SH-SY5Y (cell line): ENCODE measurements around the gene RFK.

Source experiments
- GATA2 ChIP-seq: IDR thresholded peaks from 2 replicates; pipeline ENCODE4 v1.6.1; 2011; ENCODE audit warnings: mild to moderate bottlenecking, low read depth, low read length
- GATA3 ChIP-seq: IDR thresholded peaks from 2 replicates; pipeline ENCODE4 v1.6.1; 2011; ENCODE audit warnings: low read depth, mild to moderate bottlenecking, low read length, moderate library complexity

The RFK gene

DNA sequence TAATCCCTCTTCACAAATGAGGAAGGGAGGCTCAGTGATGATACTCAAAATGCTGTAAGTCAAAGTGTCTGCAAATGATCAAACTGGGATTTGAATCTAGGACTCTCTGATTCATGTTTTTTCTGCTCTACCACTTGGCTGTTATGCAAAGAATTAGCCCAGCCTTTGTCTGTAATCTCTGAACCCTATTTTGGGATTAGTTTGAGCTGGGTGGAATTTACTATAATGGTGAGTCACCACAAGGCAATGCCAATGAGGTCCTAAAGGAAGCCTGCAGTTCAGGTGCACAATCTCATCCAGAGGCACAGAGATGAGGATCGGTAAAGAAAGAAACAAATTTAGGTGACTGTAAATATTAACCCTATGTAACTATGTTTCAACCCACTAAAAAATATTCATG lies 29.2 kb downstream of the RFK start:
- TF ChIP-seq GATA3 (no peak), GATA2 (no peak)

DNA sequence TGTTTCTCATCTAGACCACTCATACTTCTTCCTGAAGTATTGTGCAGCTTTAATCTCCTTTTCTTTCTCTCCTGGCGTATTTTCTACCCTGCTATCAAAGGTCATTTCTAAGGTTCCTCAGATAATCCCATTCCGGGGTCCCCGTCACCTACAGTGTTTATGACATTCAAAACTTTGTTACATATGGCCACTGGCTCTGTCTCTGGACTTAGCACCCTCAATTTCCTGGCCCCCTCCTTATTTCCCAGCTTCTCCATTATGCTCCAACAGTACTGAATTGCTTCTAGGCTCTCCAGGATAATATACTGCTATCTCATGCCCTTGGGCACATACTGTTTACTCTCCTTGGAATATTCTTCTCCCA lies 31.2 kb downstream of the RFK start:
- TF ChIP-seq GATA3 (no peak), GATA2 (no peak)

DNA sequence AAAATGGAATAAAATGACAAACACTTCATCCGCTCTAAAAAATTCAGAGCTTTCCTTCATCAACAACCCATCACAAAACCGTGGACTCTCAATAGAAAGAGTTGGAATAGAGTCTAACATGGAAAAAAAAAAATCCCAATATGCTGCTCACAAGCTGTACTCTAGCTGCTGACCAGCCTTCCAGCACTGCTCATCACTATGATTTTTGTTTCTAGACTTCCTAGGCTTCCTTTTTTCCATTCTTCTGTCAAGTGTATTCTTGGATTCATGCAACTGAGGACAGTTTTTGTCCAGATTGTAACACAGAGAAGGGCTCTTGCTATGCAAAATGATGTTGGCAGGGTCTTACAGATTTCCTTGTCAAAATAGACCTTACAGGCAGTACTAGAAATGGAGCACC lies 34.5 kb downstream of the RFK start:
- no peak for TF ChIP-seq GATA2
- TF ChIP-seq GATA3, result no peak

DNA sequence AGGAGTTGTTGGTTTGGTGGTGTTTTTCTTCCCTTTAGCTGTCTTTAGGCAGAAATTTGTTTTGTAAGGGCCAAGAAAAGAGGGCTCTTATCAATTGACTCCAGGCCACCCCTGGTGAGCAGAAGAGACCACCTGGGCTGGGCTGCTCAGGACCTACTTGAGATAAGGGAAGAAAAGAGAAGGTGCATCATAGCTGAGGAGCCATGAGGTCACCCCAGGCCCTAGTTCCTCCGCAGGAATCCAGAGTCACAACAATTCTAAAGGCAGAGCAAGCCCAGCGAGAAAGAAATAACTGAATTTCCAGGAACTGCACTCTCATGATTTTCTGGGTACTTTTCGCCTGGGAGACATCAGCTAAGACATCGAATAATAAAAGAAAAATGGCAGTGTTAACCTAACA lies 34.9 kb downstream of the RFK start:
- no peak for TF ChIP-seq GATA3
- no peak for TF ChIP-seq GATA2

DNA sequence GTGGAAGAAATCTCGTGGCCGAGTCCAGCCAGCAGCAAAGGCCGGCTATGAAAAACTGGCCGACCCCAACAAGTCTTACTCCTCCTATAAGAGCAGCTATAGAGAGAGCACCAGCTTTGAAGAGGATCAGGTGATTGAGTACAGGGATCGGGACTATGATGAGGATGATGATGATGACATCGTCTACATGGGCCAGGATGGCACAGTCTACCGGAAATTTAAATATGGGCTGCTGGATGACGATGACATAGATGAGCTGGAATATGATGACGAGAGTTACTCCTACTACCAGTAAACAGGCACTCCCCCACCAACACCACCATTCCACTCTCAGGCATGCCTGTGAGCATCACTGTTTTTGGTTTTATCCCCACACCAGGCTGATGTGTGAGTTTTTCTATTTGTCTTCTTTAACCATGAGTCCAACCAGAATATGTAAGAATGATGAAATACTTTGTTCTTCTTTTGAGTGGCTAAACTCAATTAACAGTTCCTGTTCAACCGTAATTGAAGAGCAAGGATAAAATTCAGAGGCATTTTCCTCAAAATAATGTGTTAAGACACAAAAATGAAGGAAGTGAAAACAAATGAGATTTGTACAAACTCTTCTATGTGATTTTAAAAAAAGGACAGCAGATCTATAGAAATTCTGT lies 35.5 kb downstream of the RFK start:
- TF ChIP-seq GATA3 (no peak), GATA2 (no peak)

DNA sequence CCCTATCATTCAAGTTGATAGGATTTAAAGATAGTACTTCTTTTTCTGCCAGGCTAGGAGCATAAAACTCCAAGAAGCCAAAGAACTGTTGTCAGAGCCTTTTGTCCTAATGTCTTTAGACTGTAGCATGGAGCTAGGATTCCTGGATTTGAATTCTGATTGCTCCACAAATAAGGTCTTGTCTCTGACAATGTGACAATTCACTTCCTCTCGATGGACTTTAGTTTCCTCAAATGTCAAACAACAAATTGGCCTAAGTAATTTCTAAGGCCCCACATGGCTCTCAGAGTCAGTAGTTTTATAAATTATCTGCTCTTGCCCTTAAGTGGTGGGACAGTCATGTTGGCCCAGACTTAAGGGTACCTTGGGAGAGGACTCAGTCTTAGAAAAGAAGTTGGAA lies 36.7 kb downstream of the RFK start:
- TF ChIP-seq GATA3 (no peak), GATA2 (no peak)

DNA sequence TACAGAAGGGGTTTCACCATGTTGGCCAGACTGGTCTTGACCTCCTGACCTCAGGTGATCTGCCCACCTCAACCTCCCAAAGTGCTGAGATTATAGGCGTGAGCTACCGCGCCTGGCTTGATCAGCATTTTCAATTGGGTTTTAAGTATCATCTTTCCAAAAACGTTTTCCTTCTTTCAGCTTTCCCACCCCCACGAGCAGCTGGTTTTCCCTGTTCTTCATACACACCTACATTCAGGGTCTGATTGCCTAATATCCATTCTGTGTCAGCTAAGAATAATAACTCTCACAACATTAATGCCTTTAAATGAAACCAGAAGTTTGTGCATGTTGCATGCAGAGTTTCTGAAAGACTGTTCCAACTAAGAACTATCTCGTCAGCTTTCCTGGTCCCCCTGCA lies 38.3 kb downstream of the RFK start:
- TF ChIP-seq GATA2, result no peak
- no peak for TF ChIP-seq GATA3

DNA sequence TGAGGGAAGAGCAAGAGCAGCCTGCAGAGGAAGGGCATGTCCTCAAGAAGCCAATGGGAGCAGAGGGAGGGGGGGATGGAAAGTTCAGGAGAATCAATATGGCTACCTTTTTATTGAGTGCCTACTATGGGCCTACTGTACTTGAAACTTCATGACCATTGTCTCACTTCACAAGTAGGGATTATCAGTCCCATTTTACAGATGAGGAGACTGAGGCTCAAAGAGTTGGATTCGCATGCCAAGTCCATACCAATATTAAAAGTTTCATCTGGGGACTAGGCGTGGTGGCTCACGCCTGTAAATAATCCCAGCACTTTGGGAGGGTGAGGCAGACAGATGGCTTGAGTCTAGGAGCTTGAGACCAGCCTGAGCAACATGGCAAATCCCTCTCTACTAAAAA lies 40.0 kb downstream of the RFK start:
- TF ChIP-seq GATA2, result no peak
- TF ChIP-seq GATA3, result no peak

DNA sequence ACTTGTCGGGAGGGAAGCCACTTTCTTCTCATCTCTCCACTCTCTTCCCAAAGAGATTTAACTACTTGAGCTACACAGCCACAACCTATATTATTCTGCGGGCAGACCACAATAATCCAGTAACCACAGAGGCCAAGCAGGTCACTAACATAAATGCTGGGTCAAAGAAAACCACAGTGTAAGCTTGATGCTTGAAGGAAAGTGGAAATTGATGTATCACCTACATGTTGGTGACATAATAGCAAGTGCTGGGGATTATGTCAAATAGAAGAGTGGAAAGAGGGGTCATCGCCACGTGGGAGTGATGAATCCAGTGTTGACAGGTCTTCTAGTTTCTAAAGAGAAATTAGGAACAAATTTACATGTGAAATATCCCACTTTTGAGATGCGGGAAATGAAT lies 40.9 kb downstream of the RFK start:
- TF ChIP-seq GATA3, result no peak

DNA sequence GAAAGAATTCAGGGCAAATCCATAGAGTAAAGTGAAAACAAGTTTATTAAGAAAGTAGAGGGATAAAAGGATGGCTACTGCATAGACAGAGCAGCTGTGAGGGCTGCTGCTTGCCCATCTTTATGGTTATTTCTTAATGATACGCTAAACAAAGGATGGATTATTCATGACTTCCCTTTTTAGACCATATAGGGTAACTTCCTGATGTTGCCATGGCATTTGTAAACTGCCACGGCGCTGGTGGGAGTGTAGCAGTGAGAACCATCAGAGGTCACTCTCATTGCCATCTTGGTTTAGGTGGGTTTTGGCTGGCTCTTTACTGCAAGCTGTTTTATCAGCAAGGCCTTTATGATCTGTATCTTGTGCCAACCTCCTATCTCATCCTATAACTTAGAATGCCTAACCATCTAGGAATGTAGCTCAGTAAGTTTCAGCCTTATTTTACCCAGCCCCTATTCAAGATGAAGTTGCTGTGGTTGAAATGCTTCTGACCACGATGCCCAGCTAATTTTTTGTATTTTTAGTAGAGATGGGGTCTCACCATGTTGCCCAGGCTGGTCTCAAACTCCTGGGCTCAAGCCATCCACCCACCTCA lies 42.1 kb downstream of the RFK start:
- no peak for TF ChIP-seq GATA2
- TF ChIP-seq GATA3, result no peak

DNA sequence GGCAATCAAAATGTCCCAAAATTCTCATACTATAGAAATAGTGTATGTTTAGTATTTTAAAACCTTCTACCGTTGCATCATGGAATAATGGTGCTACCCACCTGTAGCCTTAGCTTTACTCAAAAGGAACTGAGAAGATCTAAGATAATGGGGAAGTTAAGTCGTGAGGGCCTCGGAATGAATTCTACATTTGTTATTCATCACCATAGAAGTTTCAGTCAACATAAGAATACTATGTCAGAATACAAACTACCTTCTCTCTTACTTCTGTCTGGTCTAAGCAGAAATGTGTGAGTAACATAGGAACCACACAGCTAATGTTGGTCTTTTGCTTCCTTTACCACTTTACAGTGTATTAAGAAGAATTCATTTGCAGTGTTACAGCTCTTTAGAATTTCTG lies 43.2 kb downstream of the RFK start:
- no peak for TF ChIP-seq GATA3
- TF ChIP-seq GATA2, result no peak

DNA sequence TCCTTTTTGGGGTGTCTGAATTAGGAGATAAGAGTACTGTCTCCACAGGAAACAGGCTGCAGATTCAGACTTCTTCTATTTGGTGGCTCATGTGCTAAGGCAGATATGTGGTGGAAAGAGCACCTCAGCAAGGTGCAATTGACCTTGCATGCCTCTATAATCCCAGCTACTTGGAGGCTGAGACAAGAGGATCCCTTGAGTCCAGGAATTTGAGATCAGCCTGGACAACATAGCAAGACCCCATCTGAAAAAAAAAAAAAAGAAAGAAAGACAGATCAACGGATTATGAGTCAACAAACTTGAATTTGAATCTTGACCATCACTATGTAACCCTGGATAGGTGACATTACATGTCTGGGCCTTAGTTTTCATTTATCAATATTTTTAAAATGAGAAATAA lies 44.4 kb downstream of the RFK start:
- TF ChIP-seq GATA2 (no peak), GATA3 (no peak)

DNA sequence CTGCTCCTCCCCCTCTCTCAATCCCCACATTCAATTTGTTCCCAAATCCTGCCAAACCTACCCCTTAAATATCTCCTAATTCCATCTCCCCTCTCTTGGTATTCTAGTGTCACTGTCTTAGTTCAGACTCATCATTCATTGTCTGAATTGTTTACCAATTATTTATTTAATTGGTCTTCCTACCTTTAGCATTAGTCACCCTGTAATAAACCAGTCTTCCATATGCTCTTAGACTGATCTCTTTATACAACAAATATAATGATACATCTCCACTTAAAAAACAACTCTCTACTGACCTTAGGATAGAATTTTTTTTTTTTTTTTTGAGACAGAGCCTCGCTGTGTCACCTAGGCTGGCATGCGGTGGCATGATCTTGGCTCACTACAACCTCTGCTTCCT lies 51.4 kb downstream of the RFK start:
- no peak for TF ChIP-seq GATA3
- no peak for TF ChIP-seq GATA2

DNA sequence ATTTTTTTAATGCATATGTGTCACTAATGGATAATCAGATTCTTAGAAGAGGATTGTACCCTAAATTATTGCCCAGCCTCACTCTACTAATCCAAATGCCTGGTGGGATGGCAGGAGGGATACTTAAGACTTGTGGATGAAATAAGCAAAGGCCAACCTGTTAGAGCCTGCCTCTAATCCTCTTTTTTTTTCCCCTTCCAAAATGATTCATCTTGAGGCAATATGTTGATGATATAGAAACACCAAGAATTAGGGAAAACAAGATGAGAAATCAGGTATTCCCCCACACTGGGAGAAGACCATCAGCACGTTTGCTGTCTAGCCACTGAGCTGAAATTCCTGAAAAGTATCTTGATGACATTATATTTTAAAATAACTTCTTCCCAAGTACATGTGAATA lies 52.0 kb downstream of the RFK start:
- no peak for TF ChIP-seq GATA2
- TF ChIP-seq GATA3, result no peak

DNA sequence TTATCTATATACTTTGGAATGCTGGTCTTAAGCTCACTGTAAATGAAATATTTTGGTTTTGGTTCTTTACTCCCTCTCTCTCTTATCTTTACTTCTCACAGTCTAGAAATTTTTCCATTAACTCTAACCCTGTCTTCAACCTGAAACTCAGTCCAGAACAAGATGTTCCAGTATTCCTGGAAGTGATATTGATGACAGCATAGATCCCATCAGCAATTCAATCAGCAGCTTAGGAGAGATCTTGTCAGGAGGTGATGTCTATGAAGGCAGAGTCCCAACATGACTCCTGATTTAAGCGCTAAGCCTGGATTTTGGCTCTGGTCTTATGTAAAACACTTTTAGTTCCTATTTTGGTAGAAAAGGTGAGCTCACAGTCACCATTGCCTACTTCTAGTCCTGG lies 52.6 kb downstream of the RFK start:
- no peak for TF ChIP-seq GATA3
- no peak for TF ChIP-seq GATA2

DNA sequence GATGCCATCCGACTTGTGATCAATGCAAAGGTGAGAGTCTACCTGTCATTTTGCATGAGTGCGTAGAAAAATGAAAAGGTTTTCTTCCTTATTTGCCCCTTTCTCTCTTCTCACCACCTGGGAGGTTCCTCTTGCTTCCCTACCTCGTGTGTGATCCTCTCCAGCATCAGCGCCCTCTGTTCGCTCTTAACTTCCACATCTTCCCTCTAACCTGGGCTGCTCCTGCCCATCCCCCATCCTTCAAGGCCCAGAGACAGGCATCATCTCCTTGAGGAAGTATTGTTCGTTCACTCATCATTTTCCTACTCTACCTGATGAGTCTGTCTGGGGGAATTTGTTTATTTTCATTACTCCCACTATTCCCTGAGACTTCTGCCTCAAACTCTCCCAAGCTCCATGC lies 55.8 kb downstream of the RFK start:
- no peak for TF ChIP-seq GATA2
- TF ChIP-seq GATA3, result no peak

DNA sequence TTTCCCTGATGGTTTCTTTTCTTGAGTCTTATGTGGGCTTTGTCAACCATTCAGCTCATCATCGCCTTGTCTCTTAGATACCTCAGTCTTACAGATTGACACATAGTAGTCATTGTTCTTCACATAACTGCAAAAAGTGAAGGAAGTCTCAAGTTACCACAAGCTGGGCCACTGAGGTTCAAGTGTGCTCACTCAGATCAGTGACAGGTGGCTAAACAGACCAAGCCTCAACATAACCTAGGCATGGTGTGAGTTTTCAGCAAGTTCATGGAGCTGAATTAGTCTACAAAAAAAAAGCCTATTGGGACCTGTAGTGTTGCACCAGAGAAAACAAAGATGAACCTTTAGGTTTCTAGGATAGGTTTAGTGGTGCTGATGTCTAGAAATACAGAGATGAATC lies 58.2 kb downstream of the RFK start:
- TF ChIP-seq GATA3 (no peak), GATA2 (no peak)
